ENCODE measurements around the gene NDUFS2.
"Not testable (repeated sequence)": the region's sequence is repeated elsewhere in the genome, so short reads cannot be mapped to it uniquely, and the experiment has no call there.

The NDUFS2 gene

DNA sequence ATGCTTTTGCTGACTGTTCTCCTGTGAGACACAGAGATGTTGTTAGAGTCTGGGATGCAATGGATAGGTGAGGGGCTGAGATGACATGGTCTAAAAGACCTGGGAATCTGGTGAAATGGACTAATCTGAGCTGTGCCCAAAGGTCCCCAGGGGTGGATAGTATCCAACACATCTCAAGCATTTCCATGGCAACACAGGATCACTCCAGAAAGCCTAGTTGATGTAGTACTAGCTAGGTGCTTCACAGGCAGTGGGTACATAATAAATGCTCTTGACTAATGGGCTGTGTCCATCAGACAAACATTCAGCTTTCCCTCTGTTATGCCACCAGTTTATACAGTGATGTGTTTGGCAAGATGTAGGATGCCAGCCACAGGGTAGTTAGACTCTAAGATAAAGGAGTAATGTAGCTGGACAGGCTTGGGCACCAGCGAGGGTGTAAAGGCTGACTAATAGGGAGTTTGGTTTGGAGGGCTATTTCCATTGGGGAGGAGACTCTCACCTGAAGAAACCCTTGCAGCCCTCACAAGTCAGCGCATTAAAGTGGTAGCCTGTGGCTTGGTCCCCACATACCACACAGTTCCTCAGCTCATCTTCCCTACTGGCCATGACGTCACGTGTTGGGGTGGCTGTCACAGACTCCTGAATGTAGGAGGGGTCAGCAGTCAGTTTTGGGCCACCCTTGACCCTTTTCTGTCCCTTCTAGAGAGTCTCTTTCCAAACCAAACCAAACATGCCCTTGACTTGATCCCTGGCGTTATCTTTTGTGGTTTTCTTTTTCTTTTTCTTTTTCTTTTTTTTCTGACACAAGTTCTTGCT is 34.0 kb downstream of the NDUFS2 start:
- TF ChIP-seq, protein P1, sequence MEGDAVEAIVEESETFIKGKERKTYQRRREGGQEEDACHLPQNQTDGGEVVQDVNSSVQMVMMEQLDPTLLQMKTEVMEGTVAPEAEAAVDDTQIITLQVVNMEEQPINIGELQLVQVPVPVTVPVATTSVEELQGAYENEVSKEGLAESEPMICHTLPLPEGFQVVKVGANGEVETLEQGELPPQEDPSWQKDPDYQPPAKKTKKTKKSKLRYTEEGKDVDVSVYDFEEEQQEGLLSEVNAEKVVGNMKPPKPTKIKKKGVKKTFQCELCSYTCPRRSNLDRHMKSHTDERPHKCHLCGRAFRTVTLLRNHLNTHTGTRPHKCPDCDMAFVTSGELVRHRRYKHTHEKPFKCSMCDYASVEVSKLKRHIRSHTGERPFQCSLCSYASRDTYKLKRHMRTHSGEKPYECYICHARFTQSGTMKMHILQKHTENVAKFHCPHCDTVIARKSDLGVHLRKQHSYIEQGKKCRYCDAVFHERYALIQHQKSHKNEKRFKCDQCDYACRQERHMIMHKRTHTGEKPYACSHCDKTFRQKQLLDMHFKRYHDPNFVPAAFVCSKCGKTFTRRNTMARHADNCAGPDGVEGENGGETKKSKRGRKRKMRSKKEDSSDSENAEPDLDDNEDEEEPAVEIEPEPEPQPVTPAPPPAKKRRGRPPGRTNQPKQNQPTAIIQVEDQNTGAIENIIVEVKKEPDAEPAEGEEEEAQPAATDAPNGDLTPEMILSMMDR (IDR thresholded peaks at IDR 0.05; ENCODE audit: low read depth, low read length), result no peak
- DNase-seq (ENCODE audit: low read depth in 2 of 2), result no peak

DNA sequence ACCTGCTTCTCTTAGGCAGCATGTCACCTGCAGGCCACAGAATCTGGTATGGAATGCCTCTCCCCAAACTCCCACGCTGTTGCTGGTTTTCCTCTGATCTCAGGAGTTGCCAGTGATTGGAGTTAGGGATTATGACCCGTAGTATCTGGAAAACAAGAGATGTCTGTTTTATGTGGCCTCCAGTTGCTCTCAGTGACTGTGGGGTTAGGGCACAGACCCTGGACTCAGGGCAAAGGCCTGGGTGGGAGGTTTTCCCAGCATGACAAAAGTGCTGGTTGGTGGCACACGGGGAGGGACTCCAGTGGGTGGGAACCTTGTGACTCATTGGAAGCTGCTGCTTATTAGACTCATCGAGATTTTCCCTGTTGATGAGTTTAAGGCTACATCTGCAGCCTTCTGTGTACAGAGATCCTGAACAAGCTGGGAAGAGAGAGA is 35.9 kb downstream of the NDUFS2 start, which contains the start of gene NR1I3:
Gene NR1I3, minus strand, starts transcription at position 165 of the 435 bp plus-strand sequence. CDS start 1,638 bp downstream, outside the sequence.
- H3K4me3 ChIP-seq (replicated peaks in 1 of 2; ENCODE audit: low read depth in 2 of 2, low read length in 2 of 2), result no peak within 1 kb of the TSS
- TF ChIP-seq, protein P1 (IDR thresholded peaks at IDR 0.05; ENCODE audit: low read depth, low read length), result no peak
- no peak for DNase-seq (ENCODE audit: low read depth in 2 of 2)

More for the DNA sequence above, 34.0 kb downstream of the NDUFS2 start:
- no peak overlapping the region for H3K4me3 ChIP-seq (replicated peaks in 1 of 2; ENCODE audit: low read depth in 2 of 2, low read length in 2 of 2)

DNA sequence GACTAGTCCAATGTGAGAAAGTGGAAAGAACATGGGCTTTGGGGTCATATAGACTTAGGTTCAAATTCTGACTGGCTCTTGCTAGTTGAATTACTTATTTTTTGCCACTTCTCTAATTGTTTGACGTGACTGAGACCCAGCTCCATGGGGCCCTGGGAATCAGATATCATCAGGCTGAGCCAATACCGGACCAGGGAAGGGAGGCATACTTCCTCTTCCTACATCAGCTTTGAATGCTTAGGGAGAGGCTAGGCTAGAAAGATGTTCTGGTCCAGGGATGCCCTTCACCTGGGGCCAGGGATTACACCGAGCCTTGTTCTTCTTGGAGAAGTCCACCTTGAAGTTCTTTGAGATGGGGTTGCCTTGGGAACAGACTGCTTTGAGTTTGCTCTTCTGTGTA is 39.5 kb downstream of the NDUFS2 start:
- TF ChIP-seq, protein P1 (IDR thresholded peaks at IDR 0.05; ENCODE audit: low read depth, low read length), result no peak
- no peak overlapping the region for H3K4me3 ChIP-seq (replicated peaks in 1 of 2; ENCODE audit: low read depth in 2 of 2, low read length in 2 of 2)
- DNase-seq (ENCODE audit: low read depth in 2 of 2), result no peak

DNA sequence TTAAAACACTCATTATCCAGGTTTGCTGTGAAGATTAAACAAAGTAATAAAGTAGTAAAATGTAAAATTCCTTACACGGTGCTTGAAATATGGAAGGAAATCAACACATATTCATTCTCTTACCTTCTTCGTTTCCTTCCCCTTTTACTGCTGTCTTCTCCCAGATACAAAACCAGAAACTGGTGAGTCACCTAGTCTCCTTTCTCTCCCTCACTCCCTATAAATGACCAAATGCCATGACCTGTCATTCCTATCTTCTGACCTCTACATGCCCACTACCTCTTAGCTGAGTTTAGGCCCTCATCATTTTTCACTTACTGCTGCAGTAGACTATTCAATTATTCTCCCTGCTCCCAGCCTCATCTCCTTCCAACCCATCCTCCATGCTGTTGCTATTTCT is 40.1 kb downstream of the NDUFS2 start:
- no peak for DNase-seq (ENCODE audit: low read depth in 2 of 2)
- TF ChIP-seq, protein P1 (IDR thresholded peaks at IDR 0.05; ENCODE audit: low read depth, low read length), result no peak
- no peak overlapping the region for H3K4me3 ChIP-seq (replicated peaks in 1 of 2; ENCODE audit: low read depth in 2 of 2, low read length in 2 of 2)

DNA sequence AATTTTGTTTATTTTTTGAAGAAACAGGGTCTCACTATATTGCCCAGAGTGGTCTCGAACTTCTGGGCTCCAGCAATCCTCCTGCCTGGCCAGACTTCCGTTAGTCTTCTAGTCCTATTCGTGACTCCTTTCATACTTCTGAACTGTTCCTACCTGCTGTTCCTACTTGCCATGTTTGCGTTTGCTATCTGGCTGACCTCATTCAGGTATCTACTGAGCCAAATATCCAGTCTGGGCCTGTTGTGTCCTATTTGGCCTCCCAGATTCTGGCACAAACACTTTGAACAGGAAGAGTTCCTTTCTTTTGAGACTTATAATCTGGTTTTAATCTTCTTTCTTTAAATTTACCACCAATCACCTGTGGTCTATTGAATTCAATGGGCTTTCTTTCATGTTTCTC is 42.7 kb downstream of the NDUFS2 start:
- no peak overlapping the region for H3K4me3 ChIP-seq (replicated peaks in 1 of 2; ENCODE audit: low read depth in 2 of 2, low read length in 2 of 2)
- no peak for DNase-seq (ENCODE audit: low read depth in 2 of 2)
- TF ChIP-seq, protein P1 (IDR thresholded peaks at IDR 0.05; ENCODE audit: low read depth, low read length), result no peak

DNA sequence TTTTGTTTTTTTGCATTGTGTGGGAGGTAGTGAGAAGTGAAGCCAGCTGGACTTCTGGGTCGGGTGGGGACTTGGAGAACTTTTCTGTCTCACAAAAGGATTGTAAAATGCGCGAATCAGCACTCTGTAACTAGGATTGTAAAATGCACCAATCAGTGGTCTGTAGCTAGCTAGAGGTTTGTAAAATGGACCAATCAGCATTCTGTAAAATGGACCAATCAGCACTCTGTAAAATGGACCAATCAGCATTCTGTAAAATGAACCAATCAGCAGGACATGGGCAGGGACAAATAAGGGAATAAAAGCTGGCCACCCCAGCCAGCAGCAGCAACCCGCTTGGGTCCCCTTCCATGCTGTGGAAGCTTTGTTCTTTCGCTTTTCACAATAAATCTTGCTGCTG is 47.9 kb downstream of the NDUFS2 start:
- not testable (repeated sequence) for DNase-seq (ENCODE audit: low read depth in 2 of 2); H3K4me3 ChIP-seq (replicated peaks in 1 of 2; ENCODE audit: low read depth in 2 of 2, low read length in 2 of 2)

DNA sequence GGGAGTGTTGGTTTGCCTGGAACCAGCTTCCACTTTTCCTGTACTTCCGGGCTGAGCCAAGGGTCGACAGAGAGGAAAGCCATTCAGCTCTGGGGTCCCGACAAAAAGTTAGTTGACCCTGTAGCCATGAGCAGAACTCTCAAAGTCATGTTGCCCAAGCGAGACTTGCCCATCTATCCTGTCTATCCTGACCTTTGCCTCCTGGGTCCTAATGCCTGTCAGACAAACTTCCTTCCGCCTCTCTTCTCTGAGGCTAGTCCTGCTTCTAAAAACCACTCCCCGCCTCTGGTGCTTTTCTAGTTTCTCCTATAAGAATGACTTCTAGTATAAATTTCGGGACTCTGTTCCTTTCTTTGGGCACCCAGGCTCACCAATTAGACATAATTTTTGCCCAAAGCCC is 48.7 kb downstream of the NDUFS2 start:
- TF ChIP-seq, protein P1 (IDR thresholded peaks at IDR 0.05; ENCODE audit: low read depth, low read length), result no peak
- H3K4me3 ChIP-seq (replicated peaks in 1 of 2; ENCODE audit: low read depth in 2 of 2, low read length in 2 of 2), result no peak overlapping the region
- no peak for DNase-seq (ENCODE audit: low read depth in 2 of 2)
